HG02610 (cell line): Measurements from ENCODE around the gene BCKDK.
"Not testable (repeated sequence)": the region's sequence is repeated elsewhere in the genome, so short reads cannot be mapped to it uniquely, and the experiment has no call there.

Source experiments
- ATAC-seq: cut with Tn5 transposase; IDR thresholded peaks from one replicate; pipeline ENCODE4 v1.9.1; 2021; ENCODE audit warnings: mild to moderate bottlenecking, moderate library complexity; ENCODE audit not compliant: unreplicated experiment

BCKDK gene

GRCh38 chr16:31094424-31095120 lies 13.6 kb upstream of the BCKDK start, which contains the start of gene VKORC1:
Gene VKORC1 (minus strand): TSS chr16:31094797. CDS start chr16:31094729, 68 bp downstream.
- ATAC-seq, result peak; percentile 81

- ATAC-seq, result no peak
These were observed 8.1 kb upstream of the BCKDK start for GRCh38 chr16:31099860-31100638.

- not testable (repeated sequence) for ATAC-seq
These were observed 7.1 kb upstream of the BCKDK start for GRCh38 chr16:31100876-31101641.

GRCh38 chr16:31105677-31106213 lies 2.4 kb upstream of the BCKDK start:
- ATAC-seq, result peak; percentile 39

GRCh38 chr16:31106509-31107464 lies 1.4 kb upstream of the BCKDK start:
- no peak for ATAC-seq

GRCh38 chr16:31107465-31107867 lies 720 bp upstream of the BCKDK start:
- ATAC-seq, result peak; percentile 55

GRCh38 chr16:31108794-31109558 lies 790 bp downstream of the BCKDK start:
- no peak for ATAC-seq

- ATAC-seq, result no peak
These were observed 1.4 kb downstream of the BCKDK start for GRCh38 chr16:31109622-31110021.

- ATAC-seq, result no peak
These were observed 2.2 kb downstream of the BCKDK start for GRCh38 chr16:31110106-31111034.

- ATAC-seq, result no peak
These were observed 3.8 kb downstream of the BCKDK start for GRCh38 chr16:31111881-31112466.

GRCh38 chr16:31112711-31113110 lies 4.5 kb downstream of the BCKDK start:
- ATAC-seq, result no peak

- no peak for ATAC-seq
These were observed 5.2 kb downstream of the BCKDK start for GRCh38 chr16:31113121-31114120.

GRCh38 chr16:31114468-31114867 lies 6.3 kb downstream of the BCKDK start:
- ATAC-seq, result no peak

GRCh38 chr16:31117384-31118222 lies 9.4 kb downstream of the BCKDK start, which contains the start of gene KAT8:
Gene KAT8 (plus strand): TSS chr16:31117664. CDS start chr16:31117682, 18 bp downstream.
- ATAC-seq, result peak; percentile 89
